MM.1S (cell line): ENCODE data around the gene GUCY1A2.

Experiments used
- CTCF ChIP-seq: fragments of 300-600 bp; sonication (generic); IDR thresholded peaks from 2 replicates; pipeline ENCODE4 v1.5.1; 2016; ENCODE audit warnings: antibody characterized with exemption, low read length, mixed read lengths
- EZH2phosphoT487 ChIP-seq: fragments of 300-600 bp; sonication (generic); IDR thresholded peaks from 2 replicates; pipeline ENCODE4 v1.6.1; 2018; ENCODE audit warnings: antibody characterized with exemption, low read length

- TF ChIP-seq CTCF (no peak), EZH2phosphoT487 (no peak)
Measured at GRCh38 chr11:107018902-107019493, 722 bp upstream of the GUCY1A2 start.
